HG02973 (cell line): Measurements from ENCODE around the gene OVOL2.
"Not testable (repeated sequence)": the region's sequence is repeated elsewhere in the genome, so short reads cannot be mapped to it uniquely, and the experiment has no call there.

ENCODE experiments used
- ATAC-seq: cut with Tn5 transposase; IDR thresholded peaks from one replicate; pipeline ENCODE4 v1.9.1; 2021; ENCODE audit warnings: moderate library complexity; ENCODE audit not compliant: unreplicated experiment

Gene OVOL2

GRCh38 chr20:18058661-18059467 is 1.1 kb upstream of the OVOL2 start:
- ATAC-seq: no peak

GRCh38 chr20:18057994-18058349 is 256 bp upstream of the OVOL2 start:
- ATAC-seq: no peak

- no peak for ATAC-seq
These were observed 1.3 kb downstream of the OVOL2 start for GRCh38 chr20:18056174-18057100.

- no peak for ATAC-seq
These were observed 2.5 kb downstream of the OVOL2 start for GRCh38 chr20:18055261-18055660.

- no peak for ATAC-seq
These were observed 4.9 kb downstream of the OVOL2 start for GRCh38 chr20:18052856-18053255.

- no peak for ATAC-seq
These were observed 7.1 kb downstream of the OVOL2 start for GRCh38 chr20:18050628-18051027.

- ATAC-seq: no peak
These were observed 9.5 kb downstream of the OVOL2 start for GRCh38 chr20:18048176-18048575.

- ATAC-seq: no peak
These were observed 11.2 kb downstream of the OVOL2 start for GRCh38 chr20:18046535-18046934.

- no peak for ATAC-seq
These were observed 15.5 kb downstream of the OVOL2 start for GRCh38 chr20:18042229-18042628.

- ATAC-seq: no peak
These were observed 16.3 kb downstream of the OVOL2 start for GRCh38 chr20:18041462-18041861.

- ATAC-seq: no peak
These were observed 18.7 kb downstream of the OVOL2 start for GRCh38 chr20:18039063-18039462.

GRCh38 chr20:18034039-18034438 is 23.7 kb downstream of the OVOL2 start:
- ATAC-seq: no peak

GRCh38 chr20:18032977-18033892 is 24.5 kb downstream of the OVOL2 start:
- no peak for ATAC-seq

- ATAC-seq: no peak
These were observed 25.7 kb downstream of the OVOL2 start for GRCh38 chr20:18031888-18032509.

GRCh38 chr20:18031050-18031449 is 26.7 kb downstream of the OVOL2 start:
- no peak for ATAC-seq

- no peak for ATAC-seq
These were observed 27.7 kb downstream of the OVOL2 start for GRCh38 chr20:18030020-18030419.

GRCh38 chr20:18027011-18027410 is 30.7 kb downstream of the OVOL2 start:
- ATAC-seq: not testable (repeated sequence)

GRCh38 chr20:18024606-18025127 is 33.0 kb downstream of the OVOL2 start:
- ATAC-seq: no peak

GRCh38 chr20:18020931-18021330 is 36.8 kb downstream of the OVOL2 start:
- no peak for ATAC-seq

GRCh38 chr20:18019068-18019467 is 38.6 kb downstream of the OVOL2 start:
- ATAC-seq: no peak
